ENCODE results near the gene EXT2. TPM values are rescaled to one million over a fixed set of nuclear protein-coding genes. Genes with fewer than 3 reads are reported as not detected.

EXT2 gene
- total RNA-seq, 1 donor from 2014 or later: 35.0 TPM

GRCh38 chr11:44162004-44162403 lies 66.5 kb downstream of the EXT2 start:
- intact Hi-C loops (cut with micrococcal nuclease): no loop called here

- intact Hi-C loops (cut with micrococcal nuclease): no loop called here
Observed at GRCh38 chr11:44162662-44163061, 67.2 kb downstream of the EXT2 start.

GRCh38 chr11:44165432-44165831 lies 70.0 kb downstream of the EXT2 start:
- intact Hi-C loops (cut with micrococcal nuclease): no loop called here

- intact Hi-C loops (cut with micrococcal nuclease): no loop called here
Observed at GRCh38 chr11:44167046-44167445, 71.6 kb downstream of the EXT2 start.

DNA sequence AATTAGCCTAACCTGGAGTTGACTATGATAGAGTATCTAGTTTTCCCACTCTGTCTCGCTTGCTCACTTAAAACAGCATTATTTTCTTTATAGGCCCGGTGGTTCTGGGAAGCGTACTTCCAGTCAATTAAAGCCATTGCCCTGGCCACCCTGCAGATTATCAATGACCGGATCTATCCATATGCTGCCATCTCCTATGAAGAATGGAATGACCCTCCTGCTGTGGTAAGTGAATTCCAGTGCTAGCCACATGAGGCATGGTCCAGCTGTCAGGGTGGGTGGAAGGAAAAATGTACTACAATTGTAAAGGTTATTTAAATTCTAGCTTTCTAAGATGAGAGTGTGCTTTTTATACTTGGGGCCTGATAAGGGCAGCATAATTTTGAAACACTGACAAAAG lies 76.0 kb downstream of the EXT2 start:
- intact Hi-C loops (cut with micrococcal nuclease): no loop called here

GRCh38 chr11:44172966-44173365 lies 77.5 kb downstream of the EXT2 start:
- intact Hi-C loops (cut with micrococcal nuclease): no loop called here

DNA sequence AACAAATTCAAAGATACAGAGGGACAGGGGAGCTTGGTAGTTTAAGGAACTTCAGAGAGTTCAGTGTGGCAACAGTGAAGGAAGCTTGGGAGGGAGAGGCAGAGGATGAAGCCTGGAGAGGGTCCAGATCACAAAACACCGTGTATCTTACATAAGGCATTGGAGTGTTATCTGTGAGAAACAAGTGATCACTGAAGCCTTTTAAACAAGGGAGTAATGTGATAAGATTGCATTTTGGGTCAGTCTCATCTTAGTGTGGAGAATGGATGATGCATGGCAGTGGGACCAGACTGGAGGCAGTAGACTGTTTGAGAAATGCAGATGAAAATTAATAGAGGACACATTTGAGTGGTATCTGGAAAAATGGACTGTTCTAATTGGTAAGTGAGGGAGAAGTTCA lies 79.4 kb downstream of the EXT2 start:
- intact Hi-C loops (cut with micrococcal nuclease): no loop called here

GRCh38 chr11:44176546-44177213 lies 81.2 kb downstream of the EXT2 start:
- intact Hi-C loops (cut with micrococcal nuclease): no loop called here

GRCh38 chr11:44177905-44178304 lies 82.4 kb downstream of the EXT2 start:
- intact Hi-C loops (cut with micrococcal nuclease): no loop called here

GRCh38 chr11:44178381-44178780 lies 82.9 kb downstream of the EXT2 start:
- intact Hi-C loops (cut with micrococcal nuclease): no loop called here

GRCh38 chr11:44179173-44179572 lies 83.7 kb downstream of the EXT2 start:
- intact Hi-C loops (cut with micrococcal nuclease): no loop called here

DNA sequence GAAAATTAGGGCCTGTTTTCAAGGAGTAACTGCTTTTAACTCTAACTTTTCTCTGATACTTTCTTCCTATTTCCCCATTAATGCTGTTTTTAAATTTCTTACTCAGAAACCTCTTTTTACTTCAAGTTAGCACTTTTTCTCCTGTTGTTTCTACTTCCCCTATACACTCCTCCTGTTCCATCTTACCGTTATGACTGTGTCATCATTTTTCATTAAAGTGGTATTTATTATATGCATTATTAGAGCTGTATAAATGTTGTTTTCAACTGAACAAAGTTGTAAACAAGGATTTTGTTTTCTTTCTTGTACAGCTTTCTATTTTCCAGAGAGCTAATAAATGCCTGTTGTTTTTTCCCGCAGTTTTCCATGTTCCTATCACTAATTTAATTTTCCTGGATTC lies 84.6 kb downstream of the EXT2 start:
- intact Hi-C loops (cut with micrococcal nuclease): no loop called here

DNA sequence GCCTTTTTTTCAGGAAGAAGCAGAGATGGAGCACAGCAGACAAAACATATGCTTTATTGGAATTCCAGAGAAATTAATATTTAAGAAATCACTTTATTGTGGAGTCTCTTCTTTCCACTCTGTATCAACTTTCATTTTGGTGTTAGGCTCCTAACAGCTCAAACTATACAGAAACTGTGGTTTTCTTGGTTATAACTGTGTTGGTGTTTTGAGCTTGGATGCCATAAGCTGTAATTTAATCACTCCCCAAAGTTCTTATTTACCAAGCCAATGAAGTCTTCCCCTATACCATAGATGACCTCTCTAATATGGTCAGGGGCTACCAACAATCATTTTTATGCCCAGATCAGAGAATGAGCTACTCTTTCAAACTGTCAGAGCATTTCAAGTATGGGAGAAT lies 90.0 kb downstream of the EXT2 start:
- intact Hi-C loops (cut with micrococcal nuclease): no loop called here

DNA sequence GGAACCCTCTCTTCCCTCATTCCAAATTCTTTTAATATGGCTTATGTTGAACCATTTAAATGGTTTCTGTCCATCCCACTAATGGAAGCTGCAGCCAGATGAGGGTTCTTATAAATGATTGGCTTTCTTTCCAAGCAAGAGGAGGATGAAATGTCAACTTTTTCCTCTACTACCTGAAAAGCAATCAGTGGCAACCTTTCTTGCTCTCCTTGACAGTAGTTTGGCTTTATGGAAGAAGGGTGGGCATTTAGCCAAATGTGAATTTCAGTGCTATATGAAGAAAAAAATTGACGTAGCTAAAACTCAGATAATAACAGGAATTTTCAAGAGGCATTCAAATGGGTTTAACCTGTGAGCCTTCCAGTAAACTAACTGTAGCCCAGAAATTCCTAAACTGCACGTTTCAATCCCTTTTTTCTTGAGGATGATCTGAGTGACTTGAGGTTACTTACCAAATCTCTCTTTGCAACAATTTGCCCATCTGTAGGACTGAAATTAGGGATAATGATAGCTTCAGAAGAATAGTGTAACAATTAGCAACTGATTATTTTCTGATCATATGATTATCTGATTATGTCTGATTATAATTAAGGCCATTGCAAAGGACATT lies 90.9 kb downstream of the EXT2 start:
- intact Hi-C loops (cut with micrococcal nuclease): no loop called here

DNA sequence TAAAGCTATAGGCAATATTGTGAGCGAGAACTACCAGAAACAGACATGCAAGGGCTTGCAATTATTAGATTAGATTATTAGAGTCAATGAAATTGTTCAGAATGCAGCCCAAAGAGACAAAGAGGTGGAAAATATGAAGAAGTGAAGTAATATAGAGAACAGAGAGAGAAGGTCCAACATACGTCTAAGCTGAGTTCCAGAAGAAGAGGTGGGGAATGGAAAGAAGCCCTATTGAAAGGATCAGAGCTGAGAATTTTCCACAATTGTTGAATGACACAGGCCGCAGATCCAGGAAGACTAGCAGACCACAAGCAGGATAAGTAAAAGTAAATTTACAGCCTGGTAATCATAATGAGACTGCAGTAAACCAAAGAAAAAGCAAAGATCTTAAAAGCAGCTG lies 93.2 kb downstream of the EXT2 start:
- intact Hi-C loops (cut with micrococcal nuclease): no loop called here

DNA sequence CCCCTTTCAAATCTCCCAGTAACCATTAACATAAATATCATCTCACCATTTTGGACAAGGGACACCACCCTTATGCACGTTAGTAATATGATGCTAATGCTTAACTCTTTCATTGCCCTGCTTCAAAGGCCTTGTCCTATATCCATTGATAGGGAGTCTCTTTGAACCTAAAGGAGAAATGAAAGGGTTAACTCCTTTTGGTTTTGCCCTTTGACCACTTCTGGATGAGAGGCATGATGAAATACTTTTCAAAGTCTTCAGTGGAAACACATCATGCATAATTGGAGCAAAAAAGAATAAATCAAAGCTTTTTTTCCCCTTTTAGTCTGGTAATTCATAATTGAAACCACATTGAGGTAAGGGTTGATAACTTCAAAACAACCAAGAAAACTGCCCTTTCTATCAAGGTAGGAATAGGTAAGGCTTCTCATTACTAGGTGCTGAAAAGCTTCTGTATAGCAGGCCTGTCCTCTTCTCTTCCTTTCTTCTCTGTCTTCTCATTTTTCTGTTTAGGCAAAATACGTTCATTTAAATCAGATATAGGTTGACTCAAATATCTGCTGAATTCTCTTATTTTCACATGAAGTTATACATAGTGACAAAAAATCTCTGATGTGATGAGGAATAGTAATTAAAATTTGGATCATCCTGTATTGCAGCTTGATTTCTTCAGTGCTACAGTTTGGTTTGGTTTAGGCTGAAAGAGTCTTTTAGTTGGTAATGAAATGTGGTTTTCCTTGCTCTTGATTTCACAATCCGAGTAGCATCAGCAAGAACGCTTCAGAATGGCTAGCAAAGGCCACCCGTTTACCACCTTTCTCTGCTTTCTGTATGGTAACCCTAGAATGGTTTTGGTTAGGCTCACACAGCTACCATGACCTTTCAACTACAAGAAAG lies 94.8 kb downstream of the EXT2 start:
- intact Hi-C loops (cut with micrococcal nuclease): no loop called here

DNA sequence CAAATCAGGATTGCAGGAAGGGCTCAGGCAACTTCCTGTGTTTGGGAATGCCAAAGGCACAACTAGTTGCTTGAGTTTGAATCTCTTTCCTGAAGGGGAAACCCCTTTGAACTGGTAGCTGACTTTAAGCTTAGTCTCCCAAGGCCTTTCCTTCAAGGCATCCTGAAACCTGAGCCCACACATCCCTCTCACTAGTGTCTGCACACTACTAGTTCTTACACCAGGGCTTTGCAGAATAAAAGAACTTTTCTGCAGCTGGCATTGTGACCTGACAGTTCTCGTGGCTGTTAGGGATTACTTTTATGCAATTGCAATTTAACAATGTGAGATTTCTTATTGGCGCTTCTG lies 95.4 kb downstream of the EXT2 start:
- intact Hi-C loops (cut with micrococcal nuclease): no loop called here

- intact Hi-C loops (cut with micrococcal nuclease): no loop called here
Observed at GRCh38 chr11:44191322-44192016, 96.0 kb downstream of the EXT2 start.

GRCh38 chr11:44192017-44192385 lies 96.5 kb downstream of the EXT2 start:
- intact Hi-C loops (cut with micrococcal nuclease): no loop called here

DNA sequence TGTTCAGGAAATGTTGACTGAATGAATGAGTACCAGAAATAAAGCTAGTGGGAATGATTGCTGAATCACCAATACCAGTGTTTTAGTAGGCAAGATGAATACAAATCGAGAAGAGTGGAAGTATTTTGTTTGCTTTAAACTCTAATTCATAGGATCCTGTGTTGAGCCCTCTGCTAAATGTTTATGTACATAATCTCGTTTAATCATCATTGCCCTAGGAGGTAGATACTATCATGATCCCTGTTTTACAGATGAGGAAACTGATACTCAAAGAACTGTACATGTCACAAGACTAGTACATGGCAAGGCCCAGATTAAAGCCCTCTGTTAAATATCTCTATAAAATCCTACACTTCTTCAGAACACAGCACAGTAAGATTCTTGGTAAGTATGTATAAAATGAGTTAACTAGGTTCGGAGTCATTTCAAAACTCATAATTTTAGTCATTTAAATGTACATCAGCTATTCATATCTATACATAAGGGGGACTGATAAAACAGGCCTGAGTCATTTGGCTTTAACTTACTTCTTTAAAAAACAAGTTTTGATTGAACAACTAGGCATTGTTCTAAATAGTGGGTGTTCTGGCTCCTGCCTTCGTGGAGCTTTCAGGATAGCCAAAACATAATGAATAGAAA lies 97.1 kb downstream of the EXT2 start:
- intact Hi-C loops (cut with micrococcal nuclease): no loop called here

DNA sequence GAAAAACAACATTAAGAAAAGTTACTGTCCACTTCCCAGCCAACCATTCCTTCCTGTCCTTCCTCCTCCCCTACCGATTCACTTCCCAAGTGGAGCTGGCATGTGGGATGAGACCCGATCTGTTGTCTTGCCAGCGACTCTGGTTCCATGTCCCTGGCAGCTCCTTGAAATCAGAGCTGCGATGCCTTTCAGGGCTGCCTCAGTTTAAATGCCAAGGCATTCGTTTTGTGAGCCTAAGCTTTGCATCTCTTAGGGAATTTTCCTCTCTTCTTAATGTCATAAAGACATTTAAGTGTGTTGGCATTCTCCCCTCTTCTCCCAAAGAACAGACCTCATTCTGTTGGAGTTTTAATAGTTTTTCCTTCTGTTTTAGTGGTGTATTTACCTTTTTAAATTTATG lies 98.4 kb downstream of the EXT2 start:
- intact Hi-C loops (cut with micrococcal nuclease): no loop called here
